Measurements from ENCODE around the gene FAM53C.
"Not testable (repeated sequence)": the region's sequence is repeated elsewhere in the genome, so short reads cannot be mapped to it uniquely, and the experiment has no call there.

FAM53C gene

GRCh38 chr5:138337685-138338410 lies at the start of gene FAM53C:
Gene FAM53C, plus strand, starts transcription at chr5:138338266. Its CDS starts 3,070 bp downstream, at chr5:138341336.
- peak; percentile 91 for DNase-seq (ENCODE audit: low spot score)

- DNase-seq (ENCODE audit: low spot score) = no peak
Measured at GRCh38 chr5:138289296-138289695, 48.8 kb upstream of the FAM53C start.

- peak; percentile 27 for DNase-seq (ENCODE audit: low spot score)
Measured at GRCh38 chr5:138303372-138303771, 34.7 kb upstream of the FAM53C start.

DNA sequence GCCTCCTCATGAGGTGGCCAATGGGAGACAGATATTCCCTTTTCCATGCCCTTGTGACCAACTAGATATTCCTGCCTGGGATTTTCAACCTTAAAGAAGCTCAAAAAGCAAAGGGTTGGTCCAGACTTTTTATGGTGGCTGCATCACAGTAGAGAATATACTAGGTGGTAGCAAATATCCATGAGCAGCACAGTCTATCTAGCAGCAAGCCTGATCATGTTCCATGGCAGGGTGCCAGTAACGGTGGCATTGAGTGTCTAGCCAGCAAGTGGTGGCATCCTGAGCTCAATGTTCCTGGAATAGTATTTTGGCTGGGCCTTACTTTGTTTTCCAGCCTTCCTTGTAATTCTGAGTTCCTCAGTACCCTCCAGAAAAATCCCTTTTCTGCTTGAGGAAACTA lies 32.3 kb upstream of the FAM53C start:
- no peak for DNase-seq (ENCODE audit: low spot score)

GRCh38 chr5:138315751-138316278 lies 22.3 kb upstream of the FAM53C start:
- no peak for DNase-seq (ENCODE audit: low spot score)

GRCh38 chr5:138316355-138316754 lies 21.7 kb upstream of the FAM53C start:
- no peak for DNase-seq (ENCODE audit: low spot score)

GRCh38 chr5:138318211-138318610 lies 19.9 kb upstream of the FAM53C start:
- DNase-seq (ENCODE audit: low spot score) = not testable (repeated sequence)

- no peak for DNase-seq (ENCODE audit: low spot score)
Measured at GRCh38 chr5:138330813-138331448, 7.1 kb upstream of the FAM53C start.

DNA sequence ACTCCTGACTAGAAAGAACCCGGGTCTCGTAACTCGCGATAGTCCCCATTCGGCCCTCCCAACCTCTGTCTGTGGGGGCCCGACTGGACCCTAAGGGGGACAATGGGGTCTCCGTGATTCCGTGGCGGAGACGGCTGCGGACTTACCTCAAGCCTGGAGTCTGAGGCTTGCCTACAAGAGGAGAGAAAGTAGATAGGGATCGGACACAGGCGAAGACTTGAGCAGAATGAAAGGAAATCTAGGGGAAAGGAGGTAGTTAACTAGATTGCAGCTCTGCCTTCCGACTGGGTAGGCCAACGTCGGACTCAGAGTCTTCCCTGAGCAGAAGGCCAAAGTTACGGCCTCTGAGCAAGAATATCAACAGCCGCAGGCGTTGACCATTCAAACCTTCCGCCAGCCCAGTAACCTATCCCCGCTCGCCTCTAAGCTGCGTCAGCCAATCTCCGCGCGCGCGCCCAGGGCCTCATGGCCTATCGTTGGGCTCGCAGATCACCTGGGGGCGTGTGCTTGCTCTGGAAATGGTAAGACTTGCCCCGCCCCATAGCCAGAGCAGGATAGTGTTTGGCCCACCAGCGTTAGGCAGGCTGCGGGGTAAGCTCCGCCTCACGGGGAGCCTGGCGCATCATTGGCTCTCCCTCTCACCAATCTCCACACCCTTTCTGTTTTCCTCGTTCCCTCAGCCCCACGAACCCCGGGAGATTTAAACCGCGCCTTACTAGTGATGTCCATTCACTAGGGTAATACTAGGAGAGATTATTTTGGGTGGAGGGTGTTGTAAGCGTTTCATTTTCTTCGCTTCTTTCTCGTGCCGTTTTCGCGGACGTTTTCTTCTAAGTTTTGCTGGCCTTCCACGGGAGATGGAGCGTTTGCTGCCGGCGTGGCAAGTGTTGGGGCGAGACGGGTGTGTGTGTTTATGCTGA lies 6.4 kb upstream of the FAM53C start, which contains the start of gene CDC25C:
TSS of gene CDC25C (minus strand) at position 356 of the 920 bp plus-strand sequence. CDS start 624 bp downstream, outside the sequence.
- DNase-seq (ENCODE audit: low spot score) = peak; percentile 99

GRCh38 chr5:138334867-138335447 lies 3.1 kb upstream of the FAM53C start:
- no peak for DNase-seq (ENCODE audit: low spot score)

DNA sequence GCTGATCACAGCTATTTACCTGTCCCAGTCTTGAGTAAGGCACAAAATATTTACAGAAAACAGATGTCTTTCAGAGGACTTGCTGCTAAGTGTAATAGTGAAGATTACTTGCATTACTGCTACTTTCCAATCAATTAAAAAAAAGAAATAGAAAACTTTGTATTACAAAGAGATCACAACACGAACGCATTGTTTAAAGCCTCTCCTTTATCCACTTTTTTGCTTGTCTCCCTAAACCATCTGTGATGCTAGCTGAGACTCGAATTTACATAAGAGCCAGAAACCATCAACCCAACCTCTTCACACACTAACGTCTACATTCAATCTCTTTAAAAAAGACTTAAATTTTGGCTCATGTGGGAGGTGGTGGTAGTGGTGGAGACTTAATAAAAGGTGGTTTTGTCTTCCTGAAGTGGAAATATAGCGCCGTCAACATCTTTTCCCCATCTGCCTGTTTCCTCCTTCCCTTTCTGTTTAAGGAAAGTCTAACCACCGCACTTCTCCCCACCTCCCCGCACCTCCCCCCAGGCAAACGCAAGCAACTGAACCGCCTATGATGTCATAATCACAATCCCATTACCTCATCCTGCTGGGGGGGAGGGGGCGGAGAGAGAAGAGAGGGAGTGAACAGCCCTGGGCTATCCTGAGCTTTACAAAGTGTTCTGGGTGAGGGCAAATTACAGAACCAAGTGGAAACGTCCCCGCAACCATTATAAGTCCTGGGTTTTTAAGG lies 948 bp upstream of the FAM53C start:
- peak; percentile 79 for DNase-seq (ENCODE audit: low spot score)

DNA sequence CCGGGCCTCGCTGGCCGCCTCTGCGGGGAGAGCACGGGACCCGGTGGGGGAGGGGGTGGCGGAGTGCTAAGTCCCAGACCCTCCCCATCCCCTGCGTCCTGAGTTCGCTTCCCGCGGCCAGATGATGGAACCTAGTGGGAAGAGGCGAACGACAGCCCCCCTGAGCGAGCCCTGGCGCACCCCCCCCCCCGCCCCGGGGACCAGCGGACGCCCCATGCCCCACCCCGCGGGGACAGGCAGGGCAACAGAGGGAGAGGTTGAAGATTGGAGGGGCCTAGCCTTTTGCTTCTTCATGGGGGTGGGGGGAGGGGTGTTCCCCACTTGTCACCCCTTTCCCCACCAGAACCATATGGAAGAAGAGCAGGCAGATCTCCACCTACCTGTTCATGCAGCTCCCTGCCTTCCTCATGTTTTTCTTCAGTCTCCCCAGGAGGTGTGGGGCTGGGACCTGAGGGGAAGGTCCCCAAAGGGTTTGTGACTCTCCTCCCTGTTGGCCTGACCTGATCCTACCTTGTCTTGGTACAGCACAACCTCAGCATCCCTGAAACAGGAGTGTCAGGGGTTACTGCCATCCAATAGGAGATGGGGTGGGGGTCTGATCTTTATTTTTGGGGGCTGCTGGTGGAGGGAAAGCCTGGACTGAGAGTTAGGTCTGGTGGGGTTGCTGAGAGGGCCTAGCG lies 485 bp downstream of the FAM53C start:
- no peak for DNase-seq (ENCODE audit: low spot score)

- peak; percentile 22 for DNase-seq (ENCODE audit: low spot score)
Measured at GRCh38 chr5:138339091-138339456, 1.0 kb downstream of the FAM53C start.

DNA sequence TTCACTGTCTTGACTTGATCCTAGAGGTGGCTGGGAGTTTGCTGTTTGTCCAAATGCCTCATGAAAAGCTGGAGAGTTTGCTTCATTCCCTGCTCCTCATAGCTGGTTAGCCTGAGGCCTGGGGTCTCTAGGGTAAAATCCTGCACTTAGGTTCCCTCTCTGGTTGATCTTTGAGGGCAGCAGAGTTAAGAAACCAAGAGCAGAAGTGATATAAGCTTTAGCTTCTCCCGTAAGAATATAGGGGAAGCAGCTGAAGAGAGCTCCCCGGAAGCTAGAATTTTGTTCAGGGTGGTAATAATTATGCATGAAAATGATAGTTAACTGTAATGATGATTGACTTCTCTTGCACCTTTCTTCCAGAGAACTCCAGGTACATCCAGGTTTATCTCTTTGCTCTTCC lies 1.4 kb downstream of the FAM53C start:
- DNase-seq (ENCODE audit: low spot score) = no peak

GRCh38 chr5:138340008-138340407 lies 1.9 kb downstream of the FAM53C start:
- no peak for DNase-seq (ENCODE audit: low spot score)

DNA sequence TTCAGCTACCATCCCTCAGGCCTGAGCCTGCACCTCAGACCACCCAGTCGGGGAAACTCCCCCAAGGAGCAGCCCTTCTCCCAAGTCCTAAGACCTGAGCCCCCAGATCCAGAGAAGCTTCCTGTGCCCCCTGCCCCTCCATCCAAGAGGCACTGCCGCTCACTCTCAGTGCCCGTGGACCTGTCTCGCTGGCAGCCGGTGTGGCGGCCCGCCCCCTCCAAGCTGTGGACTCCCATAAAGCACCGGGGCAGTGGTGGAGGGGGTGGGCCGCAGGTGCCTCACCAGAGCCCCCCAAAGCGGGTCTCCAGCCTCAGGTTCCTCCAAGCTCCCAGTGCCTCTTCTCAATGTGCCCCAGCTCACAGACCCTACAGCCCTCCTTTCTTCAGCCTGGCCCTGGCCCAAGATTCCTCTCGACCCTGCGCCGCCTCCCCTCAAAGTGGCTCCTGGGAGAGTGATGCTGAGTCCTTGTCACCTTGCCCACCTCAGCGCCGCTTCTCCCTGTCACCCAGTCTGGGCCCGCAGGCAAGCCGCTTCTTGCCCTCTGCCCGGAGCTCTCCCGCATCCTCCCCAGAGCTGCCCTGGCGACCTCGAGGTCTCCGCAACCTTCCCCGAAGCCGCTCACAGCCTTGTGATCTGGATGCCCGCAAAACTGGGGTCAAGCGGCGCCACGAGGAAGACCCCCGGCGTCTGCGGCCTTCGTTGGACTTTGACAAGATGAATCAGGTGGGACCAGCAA lies 7.0 kb downstream of the FAM53C start:
- no peak for DNase-seq (ENCODE audit: low spot score)

GRCh38 chr5:138346889-138347288 lies 8.8 kb downstream of the FAM53C start:
- no peak for DNase-seq (ENCODE audit: low spot score)

DNA sequence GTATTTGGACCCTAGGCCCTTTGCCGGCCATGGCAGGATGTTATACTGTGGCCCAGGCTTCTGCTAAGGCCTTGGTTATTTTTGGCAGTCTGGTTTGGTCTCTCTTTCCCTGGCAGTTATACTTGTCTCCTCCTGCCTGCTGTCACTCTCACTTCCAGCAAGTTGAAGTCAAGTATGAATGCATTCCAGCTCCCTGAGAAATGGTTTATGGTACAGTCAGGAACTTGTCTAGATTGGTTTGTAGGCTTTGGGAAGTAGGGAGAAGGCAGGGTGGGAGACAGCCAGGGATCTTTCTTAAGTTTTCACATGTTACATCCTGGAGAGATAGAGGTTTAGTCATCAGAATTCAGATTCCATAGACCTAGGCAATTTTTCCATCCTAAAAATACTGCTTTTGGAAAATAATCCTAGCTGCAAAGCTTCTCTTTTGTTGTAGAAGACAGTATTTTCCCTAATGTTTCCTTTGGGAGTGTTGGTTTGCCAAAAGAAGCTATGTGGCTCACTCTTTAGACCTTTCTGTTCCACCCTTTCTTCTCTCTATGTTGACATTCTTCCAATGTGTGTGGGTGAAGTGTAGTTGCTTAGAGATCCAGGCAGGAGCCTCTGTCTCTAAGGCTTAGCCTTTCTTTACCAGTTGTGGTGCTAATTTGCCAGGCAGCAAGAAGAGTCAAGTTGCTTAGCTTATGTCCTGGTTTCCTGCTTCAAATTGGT lies 11.9 kb downstream of the FAM53C start:
- DNase-seq (ENCODE audit: low spot score) = no peak

GRCh38 chr5:138350563-138350890 lies 12.5 kb downstream of the FAM53C start:
- no peak for DNase-seq (ENCODE audit: low spot score)

Measured in AG20443 (cell line).